ENCODE results near the gene DUSP5.

DNA sequence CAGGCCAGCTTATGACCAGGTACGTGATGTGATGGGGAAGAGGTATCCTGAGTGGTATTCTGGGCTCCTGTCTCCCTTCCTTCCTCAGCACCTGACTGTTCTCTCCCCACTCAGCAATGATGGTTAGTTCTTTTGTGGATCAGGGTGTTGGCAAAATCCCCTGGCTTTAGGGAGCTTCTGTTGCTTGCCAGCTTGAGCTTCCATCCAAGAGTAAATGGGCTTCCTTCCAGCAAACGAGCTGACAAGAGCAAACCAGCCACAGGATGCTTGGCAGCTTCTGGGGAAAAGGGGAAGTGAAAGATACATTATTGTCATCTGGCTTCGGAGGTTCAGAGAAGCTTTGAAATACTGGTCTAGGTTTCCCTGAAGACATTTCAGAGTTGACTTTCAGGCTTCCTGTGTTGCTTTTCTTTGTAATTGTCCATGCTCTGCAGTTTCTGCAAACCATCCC, 5.2 kb downstream of the DUSP5 start:
- TF ChIP-seq POLR2A (IDR thresholded peaks at IDR 0.05; ENCODE audit: low read length) (no peak), GATA1 (IDR thresholded peaks at IDR 0.05; ENCODE audit: low read depth, low read length) (no peak)
